Measurements from ENCODE around the gene CUX1.

CUX1 gene

GRCh38 chr7:102132209-102132752 is 314.9 kb downstream of the CUX1 start:
- ATAC-seq = no peak
- TF ChIP-seq CSDC2 (CRISPR knock-in tag; IDR thresholded peaks at IDR 0.05) (no peak), GLIS3 (CRISPR knock-in tag; IDR thresholded peaks at IDR 0.05) (no peak), ZNF565 (CRISPR knock-in tag; conservative IDR thresholded peaks at IDR 0.05; ENCODE audit: low read depth) (no peak), OSR1 (CRISPR knock-in tag; IDR thresholded peaks at IDR 0.05) (no peak), ZFP3 (CRISPR knock-in tag; IDR thresholded peaks at IDR 0.05) (no peak), PATZ1 (CRISPR knock-in tag; IDR thresholded peaks at IDR 0.05; ENCODE audit: borderline replicate concordance) (no peak), BACH2 (CRISPR knock-in tag; IDR thresholded peaks at IDR 0.05; ENCODE audit: borderline replicate concordance) (no peak), TCF4 (CRISPR knock-in tag; IDR thresholded peaks at IDR 0.05; ENCODE audit: borderline replicate concordance) (no peak), POU6F1 (CRISPR knock-in tag; IDR thresholded peaks at IDR 0.05; ENCODE audit: borderline replicate concordance, low read depth) (no peak), SNAI2 (CRISPR knock-in tag; IDR thresholded peaks at IDR 0.05) (no peak), ZNF70 (CRISPR knock-in tag; IDR thresholded peaks at IDR 0.05) (no peak)

GRCh38 chr7:102138676-102139075 is 321.2 kb downstream of the CUX1 start:
- ATAC-seq = no peak

More at GRCh38 chr7:102138676-102139075, 321.2 kb downstream of the CUX1 start:
- TF ChIP-seq PATZ1 (CRISPR knock-in tag; IDR thresholded peaks at IDR 0.05; ENCODE audit: borderline replicate concordance) (no peak), RARB (CRISPR knock-in tag; IDR thresholded peaks at IDR 0.05) (no peak), ISL1 (CRISPR knock-in tag; IDR thresholded peaks at IDR 0.05) (no peak), ZNF70 (CRISPR knock-in tag; IDR thresholded peaks at IDR 0.05) (no peak), CSRNP3 (CRISPR knock-in tag; IDR thresholded peaks at IDR 0.05) (no peak), POU6F1 (CRISPR knock-in tag; IDR thresholded peaks at IDR 0.05; ENCODE audit: borderline replicate concordance, low read depth) (no peak), ZFP30 (CRISPR knock-in tag; IDR thresholded peaks at IDR 0.05) (no peak), OSR1 (CRISPR knock-in tag; IDR thresholded peaks at IDR 0.05) (no peak), GLIS3 (CRISPR knock-in tag; IDR thresholded peaks at IDR 0.05) (no peak), TCF4 (CRISPR knock-in tag; IDR thresholded peaks at IDR 0.05; ENCODE audit: borderline replicate concordance) (no peak), TSHZ2 (CRISPR knock-in tag; IDR thresholded peaks at IDR 0.05) (no peak), ZNF8 (CRISPR knock-in tag; IDR thresholded peaks at IDR 0.05) (no peak), ZC3H10 (CRISPR knock-in tag; IDR thresholded peaks at IDR 0.05) (no peak)

Measured in SK-N-SH treated with all-trans-retinoic acid at 6 μM for 48 hours (cell line).